Vagina (tissue), 2 donors: ENCODE results near the gene RND1. TPM values are rescaled to one million over a fixed set of nuclear protein-coding genes. Genes with fewer than 3 reads are reported as not detected.

ENCODE experiments used
- DNase-seq, 2 donors: peaks; one replicate each; pipeline ENCODE4 v3.0.0-alpha.2; 2017; ENCODE audit errors: extremely low spot score in 2 of 2
- H3K27ac ChIP-seq: fragments of 200-600 bp; sonication (generic); one replicate; pipeline ENCODE4 v1.5.1; 2019
- H3K27me3 ChIP-seq: fragments of 200-600 bp; sonication (generic); one replicate; pipeline ENCODE4 v1.5.1; 2019
- H3K36me3 ChIP-seq, 2 donors: fragments of 200-600 bp; sonication (generic); one replicate each; pipeline ENCODE4 v1.5.1; 2017 to 2019
- H3K4me1 ChIP-seq: fragments of 200-600 bp; sonication (generic); one replicate; pipeline ENCODE4 v1.5.1; 2019
- H3K4me3 ChIP-seq, 2 donors: fragments of 200-600 bp; sonication (generic); 1 replicate in 1 of 2; 2 replicates in 1 of 2; pipeline ENCODE4 v1.5.1; 2016 to 2019
- H3K9me3 ChIP-seq: fragments of 200-600 bp; sonication (generic); one replicate; pipeline ENCODE4 v1.5.1; 2019
- POLR2A ChIP-seq, 2 donors: fragments of 450-650 bp; IDR thresholded peaks; one replicate each; pipeline ENCODE4 v1.6.1; 2017; ENCODE audit warnings: antibody characterized with exemption in 2 of 2, mild to moderate bottlenecking in 2 of 2, moderate library complexity in 2 of 2
- POLR2AphosphoS5 ChIP-seq, 2 donors: sonication (generic); formaldehyde crosslinking; IDR thresholded peaks; one replicate each; pipeline ENCODE4 v1.9.0; 2017; ENCODE audit warnings: antibody characterized with exemption in 2 of 2, mild to moderate bottlenecking in 2 of 2, low read depth in 1 of 2; ENCODE audit not compliant: insufficient read depth in 1 of 2
- intact Hi-C: fragments of 100-400 bp; cut with DNase I; formaldehyde crosslinking; loops from one replicate; pipeline ENCODE4 v1.15.1; 2023
- total RNA-seq: library from RNA; depleted of rRNA; stranded (reverse); fragments of >200 nt; gene quantifications from one replicate; pipeline ENCODE4 v1.2.3, GENCODE V29; 2016
- TF ChIP-seq, protein P1 (sequence below), 3 experiments: fragments of 450-650 bp in 2 of 3; fragments of 200-600 bp in 1 of 3; sonication (generic) in 1 of 3; IDR thresholded peaks; one replicate each; pipeline ENCODE4 v1.5.1; 2017 to 2019; ENCODE audit warnings: antibody characterized with exemption in 3 of 3, mild to moderate bottlenecking in 2 of 3, moderate library complexity in 2 of 3

The RND1 gene
- total RNA-seq, 1 donor from 2014 or later: 3.9 TPM

DNA sequence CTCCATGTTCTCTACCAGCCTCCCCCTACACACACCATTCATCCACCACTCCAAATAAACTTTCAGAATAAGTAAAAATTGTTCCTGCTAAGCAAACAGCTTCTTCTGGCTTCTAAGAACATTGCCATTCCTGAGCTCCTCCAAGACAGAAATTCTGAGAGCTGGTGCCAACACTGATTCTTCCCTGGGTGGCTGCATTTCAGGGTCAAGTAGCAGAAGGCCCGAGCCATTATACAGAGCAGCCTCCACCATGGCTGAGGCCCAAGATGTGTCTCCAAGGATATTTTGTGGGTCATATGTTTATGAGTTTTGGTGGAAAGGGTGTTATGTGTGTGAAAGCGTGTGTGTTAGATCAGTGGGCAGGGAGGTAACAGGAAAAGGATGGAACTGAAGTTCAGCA, 3.5 kb upstream of the RND1 start:
- no peak overlapping the region for H3K27ac ChIP-seq
- H3K9me3 ChIP-seq: no peaks in the 10 kb centered on the region
- H3K27me3 ChIP-seq: no peaks in the 10 kb centered on the region
- intact Hi-C loops: no loop called here
- no peak for DNase-seq
- H3K36me3 ChIP-seq: no peaks in the 10 kb centered on the region
- TF ChIP-seq POLR2A (IDR thresholded peaks at IDR 0.05) (no peak), POLR2AphosphoS5 (IDR thresholded peaks at IDR 0.05; ENCODE audit: insufficient read depth in 1 of 2, low read depth in 1 of 2) (no peak)
- TF ChIP-seq, protein P1, sequence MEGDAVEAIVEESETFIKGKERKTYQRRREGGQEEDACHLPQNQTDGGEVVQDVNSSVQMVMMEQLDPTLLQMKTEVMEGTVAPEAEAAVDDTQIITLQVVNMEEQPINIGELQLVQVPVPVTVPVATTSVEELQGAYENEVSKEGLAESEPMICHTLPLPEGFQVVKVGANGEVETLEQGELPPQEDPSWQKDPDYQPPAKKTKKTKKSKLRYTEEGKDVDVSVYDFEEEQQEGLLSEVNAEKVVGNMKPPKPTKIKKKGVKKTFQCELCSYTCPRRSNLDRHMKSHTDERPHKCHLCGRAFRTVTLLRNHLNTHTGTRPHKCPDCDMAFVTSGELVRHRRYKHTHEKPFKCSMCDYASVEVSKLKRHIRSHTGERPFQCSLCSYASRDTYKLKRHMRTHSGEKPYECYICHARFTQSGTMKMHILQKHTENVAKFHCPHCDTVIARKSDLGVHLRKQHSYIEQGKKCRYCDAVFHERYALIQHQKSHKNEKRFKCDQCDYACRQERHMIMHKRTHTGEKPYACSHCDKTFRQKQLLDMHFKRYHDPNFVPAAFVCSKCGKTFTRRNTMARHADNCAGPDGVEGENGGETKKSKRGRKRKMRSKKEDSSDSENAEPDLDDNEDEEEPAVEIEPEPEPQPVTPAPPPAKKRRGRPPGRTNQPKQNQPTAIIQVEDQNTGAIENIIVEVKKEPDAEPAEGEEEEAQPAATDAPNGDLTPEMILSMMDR (IDR thresholded peaks at IDR 0.05): no peak
- peaks cover 9% of the 10 kb centered on the region for H3K4me1 ChIP-seq
- no peak overlapping the region for H3K4me3 ChIP-seq

DNA sequence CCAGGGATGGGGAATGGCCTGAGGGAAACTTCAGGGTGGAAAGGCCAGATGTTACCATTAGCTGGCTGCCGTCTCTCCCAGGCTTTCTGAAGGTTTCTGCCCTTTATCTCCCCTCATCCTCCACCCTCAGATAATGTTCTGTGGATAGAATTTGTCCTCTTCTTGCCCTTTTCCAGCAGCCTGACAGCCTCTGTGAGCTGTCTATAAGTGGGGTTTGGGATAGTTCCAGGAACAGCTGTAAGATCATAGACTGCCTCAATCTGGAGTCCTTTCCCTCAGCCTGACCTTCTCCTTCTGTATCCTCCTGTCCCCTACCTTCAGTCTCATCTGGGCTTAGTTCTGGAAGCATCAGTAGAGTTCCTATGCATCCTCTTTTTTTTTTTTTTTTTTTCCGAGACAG, 2.8 kb upstream of the RND1 start:
- no peaks in the 10 kb centered on the region for H3K27me3 ChIP-seq
- DNase-seq: no peak
- H3K4me3 ChIP-seq: no peak overlapping the region
- no peaks in the 10 kb centered on the region for H3K36me3 ChIP-seq
- TF ChIP-seq, protein P1 (IDR thresholded peaks at IDR 0.05): no peak
- TF ChIP-seq POLR2A (IDR thresholded peaks at IDR 0.05) (no peak), POLR2AphosphoS5 (IDR thresholded peaks at IDR 0.05; ENCODE audit: insufficient read depth in 1 of 2, low read depth in 1 of 2) (no peak)
- H3K4me1 ChIP-seq: peaks cover 9% of the 10 kb centered on the region
- intact Hi-C loops: no loop called here
- H3K27ac ChIP-seq: no peak overlapping the region
- H3K9me3 ChIP-seq: no peaks in the 10 kb centered on the region

DNA sequence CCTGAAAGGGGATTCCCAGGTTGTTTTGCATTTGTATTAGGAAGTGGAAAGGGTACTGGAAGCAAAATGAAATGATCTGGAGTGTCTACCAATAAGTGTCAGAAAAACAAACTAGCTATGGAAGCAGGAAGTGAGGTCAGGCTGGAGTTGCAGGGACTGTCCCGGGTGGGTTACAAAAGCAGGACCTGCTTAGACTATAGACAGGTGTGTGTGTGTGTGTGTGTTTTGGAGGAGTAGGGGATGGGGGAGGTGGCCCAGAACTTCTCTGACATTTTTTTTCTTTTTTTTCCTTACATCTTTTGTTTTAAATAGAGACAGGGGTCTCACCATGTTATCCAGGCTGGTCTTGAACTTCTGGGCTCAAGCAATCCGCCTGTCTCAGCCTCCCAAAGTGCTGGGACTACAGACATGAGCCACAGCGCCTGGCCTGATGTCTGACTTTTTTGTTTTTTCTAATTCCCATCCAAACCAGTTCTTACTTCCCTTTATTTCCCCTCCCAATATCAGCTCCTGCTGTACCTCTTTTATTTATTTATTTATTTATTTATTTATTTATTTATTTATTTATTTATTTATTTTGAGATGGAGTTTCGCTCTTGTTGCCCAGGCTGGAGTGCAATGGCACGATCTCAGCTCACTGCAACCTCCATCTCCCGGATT, 512 bp upstream of the RND1 start:
- TF ChIP-seq POLR2A (IDR thresholded peaks at IDR 0.05): no peak
- TF ChIP-seq, protein P1 (IDR thresholded peaks at IDR 0.05): no peak
- no peak for TF ChIP-seq POLR2AphosphoS5 (IDR thresholded peaks at IDR 0.05; ENCODE audit: insufficient read depth in 1 of 2, low read depth in 1 of 2)
- H3K9me3 ChIP-seq: no peaks in the 10 kb centered on the region
- H3K4me3 ChIP-seq: peak overlapping the region; percentile 52 to 54
- H3K27me3 ChIP-seq: no peaks in the 10 kb centered on the region
- H3K27ac ChIP-seq: no peak overlapping the region
- no peaks in the 10 kb centered on the region for H3K36me3 ChIP-seq
- no peak for DNase-seq
- H3K4me1 ChIP-seq: peaks cover 9% of the 10 kb centered on the region
- intact Hi-C loops: no loop called here

DNA sequence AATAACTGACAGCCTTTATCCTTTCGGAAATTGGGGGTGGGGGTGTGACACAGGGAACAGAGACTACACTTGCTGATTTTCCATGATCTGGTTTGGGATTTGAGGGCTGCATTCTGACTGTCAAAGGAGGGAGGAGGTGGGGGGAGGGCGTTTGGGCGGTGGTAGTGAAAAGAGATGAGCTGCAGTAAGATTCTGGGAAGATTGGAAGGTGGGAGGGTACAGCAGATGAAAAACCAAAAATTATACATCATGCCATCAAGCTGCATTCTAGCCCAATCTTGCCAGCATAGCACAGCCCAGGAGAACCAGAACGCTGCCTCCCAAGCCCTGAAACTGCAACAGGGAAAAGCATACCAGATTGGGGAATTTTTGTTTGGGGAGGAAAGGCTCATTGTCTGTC, 2.4 kb downstream of the RND1 start:
- Histone ChIP-seq H3K27ac (no peak overlapping the region), H3K9me3 (no peaks in the 10 kb centered on the region), H3K4me1 (peaks cover 9% of the 10 kb centered on the region), H3K27me3 (no peaks in the 10 kb centered on the region), H3K36me3 (no peaks in the 10 kb centered on the region), H3K4me3 (no peak overlapping the region)
- intact Hi-C loops: no loop called here
- DNase-seq: no peak
- TF ChIP-seq POLR2A (IDR thresholded peaks at IDR 0.05) (no peak), POLR2AphosphoS5 (IDR thresholded peaks at IDR 0.05; ENCODE audit: insufficient read depth in 1 of 2, low read depth in 1 of 2) (no peak)
- TF ChIP-seq, protein P1 (IDR thresholded peaks at IDR 0.05): no peak

DNA sequence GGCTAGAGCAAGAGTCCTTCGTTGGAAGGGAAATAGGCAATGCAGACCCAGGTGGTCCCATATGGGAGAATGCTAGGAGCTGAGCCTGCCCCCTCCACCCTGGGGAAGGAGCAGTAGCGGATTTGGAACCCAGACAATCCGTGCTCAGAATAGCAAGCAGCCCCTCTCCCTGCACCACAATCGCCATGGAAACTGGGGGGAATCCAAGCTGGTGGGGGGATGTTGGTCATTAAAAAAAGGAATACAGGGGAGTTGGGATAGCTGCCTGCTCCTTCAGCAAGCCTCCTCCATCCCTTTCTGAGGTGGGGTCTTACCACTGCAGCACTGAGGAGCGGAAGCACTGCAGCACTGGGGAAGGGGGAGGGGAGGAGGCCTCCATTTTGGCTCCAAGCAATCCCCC, 2.9 kb downstream of the RND1 start:
- Histone ChIP-seq H3K9me3 (no peaks in the 10 kb centered on the region), H3K4me1 (peaks cover 9% of the 10 kb centered on the region), H3K36me3 (no peaks in the 10 kb centered on the region), H3K27ac (no peak overlapping the region), H3K4me3 (no peak overlapping the region), H3K27me3 (no peaks in the 10 kb centered on the region)
- intact Hi-C loops: no loop called here
- TF ChIP-seq, protein P1 (IDR thresholded peaks at IDR 0.05): no peak
- no peak for TF ChIP-seq POLR2A (IDR thresholded peaks at IDR 0.05)
- no peak for TF ChIP-seq POLR2AphosphoS5 (IDR thresholded peaks at IDR 0.05; ENCODE audit: insufficient read depth in 1 of 2, low read depth in 1 of 2)
- no peak for DNase-seq
